GM19035 (cell line): ENCODE results near the gene RASL11A.
"Not testable (repeated sequence)": the region's sequence is repeated elsewhere in the genome, so short reads cannot be mapped to it uniquely, and the experiment has no call there.

Experiments
- ATAC-seq: cut with Tn5 transposase; IDR thresholded peaks from one replicate; pipeline ENCODE4 v1.9.1; 2021; ENCODE audit not compliant: unreplicated experiment

RASL11A gene

GRCh38 chr13:27266917-27267316, 3.7 kb upstream of the RASL11A start:
- no peak for ATAC-seq

DNA sequence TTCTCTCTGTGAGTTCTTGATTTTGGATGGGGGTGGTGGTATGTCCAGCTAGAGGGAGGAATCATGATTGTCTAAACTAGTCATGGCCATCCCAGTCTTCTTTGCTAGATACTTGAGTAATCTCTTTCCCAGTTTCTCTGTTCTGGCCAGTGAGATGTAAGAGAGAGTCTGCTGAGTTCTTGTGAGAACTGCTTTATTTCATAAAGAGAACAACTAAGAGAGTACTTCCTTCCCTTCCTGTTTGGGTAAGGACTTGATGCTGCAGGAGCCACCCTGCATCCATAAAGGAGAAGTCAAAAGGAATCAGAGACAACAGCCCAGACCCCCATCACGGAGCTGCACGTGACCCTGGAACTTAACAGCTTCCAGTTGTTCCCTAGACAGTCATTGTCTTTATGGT, 3.0 kb upstream of the RASL11A start:
- ATAC-seq, result no peak

DNA sequence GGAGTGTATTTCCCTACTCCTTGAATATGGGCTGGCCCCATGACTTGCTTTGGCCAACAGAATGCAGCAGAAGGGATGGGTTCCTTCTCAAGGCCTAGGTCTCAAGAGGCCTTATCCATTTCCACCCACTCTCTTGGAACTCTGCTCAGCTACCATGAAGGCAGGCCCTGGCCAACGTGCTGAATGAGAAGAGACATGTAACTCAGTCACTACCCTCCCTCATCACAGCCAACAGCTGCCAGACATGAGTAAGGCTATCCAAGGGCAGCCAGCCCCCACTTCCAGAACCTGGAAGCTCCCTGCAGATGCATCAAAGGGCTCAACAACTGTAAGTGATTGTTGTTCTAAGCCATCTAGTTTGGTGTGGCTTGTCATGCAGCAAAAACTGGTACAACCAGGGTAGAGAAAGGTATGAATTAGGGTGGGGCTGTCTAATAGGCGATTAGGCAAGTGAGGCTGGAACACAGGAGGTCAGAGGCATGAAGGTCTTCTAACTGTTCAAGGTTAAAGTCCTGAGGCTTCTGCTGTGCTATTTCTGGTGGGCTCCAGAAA, 1.4 kb upstream of the RASL11A start:
- no peak for ATAC-seq

GRCh38 chr13:27271570-27272096, 1.0 kb downstream of the RASL11A start:
- ATAC-seq, result no peak

GRCh38 chr13:27273658-27274425, 3.2 kb downstream of the RASL11A start:
- ATAC-seq, result no peak

GRCh38 chr13:27274631-27275030, 4.0 kb downstream of the RASL11A start:
- ATAC-seq, result no peak

GRCh38 chr13:27276188-27276587, 5.6 kb downstream of the RASL11A start:
- ATAC-seq, result no peak

- ATAC-seq, result no peak
Observed at GRCh38 chr13:27279506-27279905, 8.9 kb downstream of the RASL11A start.

- no peak for ATAC-seq
Observed at GRCh38 chr13:27280009-27280656, 9.5 kb downstream of the RASL11A start.

GRCh38 chr13:27280841-27281240, 10.2 kb downstream of the RASL11A start:
- no peak for ATAC-seq

- ATAC-seq, result no peak
Observed at GRCh38 chr13:27281420-27281819, 10.8 kb downstream of the RASL11A start.

DNA sequence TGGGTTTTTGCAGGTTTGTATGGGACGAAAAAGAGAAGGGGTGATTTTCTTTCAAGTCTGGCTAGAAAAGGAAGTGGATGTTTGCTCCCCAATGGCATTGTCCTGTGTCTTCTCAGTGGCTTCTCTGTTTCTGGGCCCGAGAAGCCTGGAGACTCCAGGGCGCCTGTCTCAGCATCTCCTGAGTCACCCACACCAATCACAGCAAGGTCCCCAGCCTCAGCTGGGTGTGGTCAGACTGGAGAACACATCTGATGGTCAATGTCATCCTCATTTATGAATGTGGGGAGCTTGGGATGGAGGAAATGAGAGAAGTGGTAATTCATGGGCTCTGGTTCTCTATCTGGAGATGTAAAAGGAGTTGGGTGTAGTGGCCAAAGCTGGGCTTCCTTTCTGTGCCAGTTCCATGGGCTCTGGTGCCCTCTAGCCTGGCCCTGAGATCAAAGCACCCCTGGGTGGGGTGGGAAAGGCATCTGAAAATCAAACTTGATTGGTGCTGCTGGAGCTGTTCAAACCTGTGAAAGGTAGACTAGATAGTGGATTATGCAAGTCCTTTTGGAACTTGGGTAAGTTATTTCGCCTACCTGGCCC, 13.4 kb downstream of the RASL11A start:
- ATAC-seq, result no peak

DNA sequence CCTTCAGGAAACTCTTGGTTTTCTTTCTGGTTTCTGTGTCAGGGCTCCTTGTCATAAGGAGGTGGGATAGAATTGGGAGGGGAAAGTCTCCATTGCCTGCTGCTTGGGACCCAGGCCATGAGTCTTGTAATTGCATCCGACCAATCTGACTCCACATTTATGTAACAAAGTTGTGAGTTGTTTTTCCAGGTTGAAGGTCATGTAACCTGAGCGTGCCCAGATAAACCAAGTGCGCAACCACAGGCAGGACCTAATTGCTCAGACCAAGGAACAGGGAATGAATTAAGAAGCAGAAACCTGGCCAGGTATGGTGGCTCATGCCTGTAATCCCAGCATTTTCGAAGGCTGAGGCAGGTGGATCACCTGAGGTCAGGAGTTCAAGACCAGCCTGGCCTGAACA, 17.8 kb downstream of the RASL11A start:
- no peak for ATAC-seq

DNA sequence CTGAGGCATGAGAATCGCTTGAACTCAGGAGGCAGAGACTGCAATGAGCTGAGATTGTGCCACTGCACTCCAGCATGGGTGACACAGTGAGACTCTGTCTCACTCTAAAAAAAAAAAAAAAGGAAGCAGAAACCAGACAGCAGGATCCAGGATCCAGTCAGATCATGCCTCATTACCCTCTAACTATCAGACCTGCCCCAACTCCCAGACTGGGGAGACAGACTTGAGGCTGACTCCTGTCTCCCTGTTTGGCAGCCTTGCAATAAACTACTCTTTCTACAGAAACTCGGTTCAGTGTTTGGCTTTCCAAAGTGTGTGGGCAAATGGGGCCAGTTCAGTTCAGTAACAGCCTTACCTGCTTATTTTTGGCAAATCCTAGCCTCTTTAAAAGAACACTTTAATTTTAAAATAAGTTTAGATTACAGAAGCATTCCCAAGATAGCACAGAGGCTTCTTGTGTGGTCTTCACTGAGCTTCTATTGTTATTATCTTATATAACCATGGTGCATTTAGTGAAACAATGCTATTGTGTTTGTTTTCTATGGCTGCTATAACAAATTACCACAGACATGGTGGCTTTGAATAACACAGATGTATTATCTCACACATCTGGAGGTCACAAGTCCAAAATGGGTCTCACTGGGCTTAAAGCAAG, 18.5 kb downstream of the RASL11A start:
- ATAC-seq, result no peak

- no peak for ATAC-seq
Observed at GRCh38 chr13:27290715-27291114, 20.1 kb downstream of the RASL11A start.

DNA sequence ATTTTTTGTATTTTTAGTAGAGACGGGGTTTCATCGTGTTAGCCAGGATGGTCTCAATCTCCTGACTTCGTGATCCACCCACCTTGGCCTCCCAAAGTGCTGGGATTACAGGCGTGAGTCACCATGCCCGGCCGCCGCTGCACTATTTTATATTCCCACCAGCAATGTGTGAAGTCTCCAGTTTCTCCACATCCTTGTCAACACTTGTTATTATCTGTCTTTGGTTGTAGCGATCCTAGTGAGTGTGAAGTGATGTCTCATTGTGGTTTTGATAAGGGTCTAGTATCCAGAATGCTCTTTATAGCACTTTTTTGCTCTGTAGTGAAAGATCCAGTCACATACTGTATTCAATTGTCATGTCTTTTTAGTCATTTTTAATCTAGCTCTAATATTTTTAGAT, 21.3 kb downstream of the RASL11A start:
- not testable (repeated sequence) for ATAC-seq

GRCh38 chr13:27293076-27293691, 22.6 kb downstream of the RASL11A start:
- no peak for ATAC-seq

- ATAC-seq, result no peak
Observed at GRCh38 chr13:27293873-27294515, 23.4 kb downstream of the RASL11A start.

DNA sequence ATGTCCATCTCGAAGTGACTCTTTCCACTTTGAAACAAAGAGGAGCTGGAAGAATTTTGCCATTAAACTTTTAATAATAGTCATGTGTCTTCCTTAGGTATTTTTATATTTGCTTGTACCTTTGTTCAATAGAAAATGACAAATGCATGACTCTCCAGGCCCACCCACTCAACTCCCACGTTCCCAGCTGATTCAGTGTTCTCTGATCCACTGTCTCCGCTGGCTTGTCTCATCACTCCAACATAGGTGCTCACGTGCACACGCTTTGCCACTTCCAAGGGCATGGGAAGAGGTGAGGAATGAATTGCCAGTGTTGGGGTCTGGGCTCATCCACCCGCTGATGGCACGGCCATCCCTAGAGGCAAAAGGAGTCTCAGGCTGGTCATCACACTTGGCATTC, 24.5 kb downstream of the RASL11A start:
- no peak for ATAC-seq

DNA sequence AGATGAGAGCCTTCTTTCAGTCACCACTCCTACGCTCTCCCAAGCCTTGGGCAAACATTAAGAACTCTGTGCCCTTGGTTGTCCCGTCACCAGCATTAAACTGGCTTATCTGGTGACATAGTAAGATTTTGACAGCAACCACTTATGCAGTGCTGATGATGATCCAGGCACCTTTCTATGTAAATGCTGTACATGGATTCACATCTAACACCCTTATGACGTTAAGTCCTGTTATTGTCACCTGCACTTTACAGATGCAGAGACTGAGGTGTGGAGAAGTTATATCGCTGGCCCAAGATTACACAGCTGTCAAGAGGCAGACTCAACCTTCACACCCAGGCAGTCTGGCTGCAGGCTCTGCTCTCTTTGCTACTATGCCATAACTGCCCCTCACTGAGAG, 25.0 kb downstream of the RASL11A start:
- no peak for ATAC-seq
